Measurements from ENCODE around the gene SUFU. TPM values are rescaled to one million over a fixed set of nuclear protein-coding genes. Genes with fewer than 3 reads are reported as not detected.
"Not testable (repeated sequence)": the region's sequence is repeated elsewhere in the genome, so short reads cannot be mapped to it uniquely, and the experiment has no call there.

Gene SUFU
- polyA plus RNA-seq, 3 donors = 27.3 to 30.3 (median 28.2) TPM

- DNase-seq (ENCODE audit: extremely low read depth in 1 of 11, low read depth in 9 of 11, low spot score in 4 of 11) = no peak
These were observed 32.9 kb upstream of the SUFU start for GRCh38 chr10:102470579-102471546.

GRCh38 chr10:102473445-102474331, 30.1 kb upstream of the SUFU start:
- DNase-seq (ENCODE audit: extremely low read depth in 1 of 11, low read depth in 9 of 11, low spot score in 4 of 11) = no peak

GRCh38 chr10:102475451-102476040, 28.2 kb upstream of the SUFU start:
- no peak for DNase-seq (ENCODE audit: extremely low read depth in 1 of 11, low read depth in 9 of 11, low spot score in 4 of 11)

GRCh38 chr10:102476466-102477141, 27.2 kb upstream of the SUFU start:
- no peak for DNase-seq (ENCODE audit: extremely low read depth in 1 of 11, low read depth in 9 of 11, low spot score in 4 of 11)

- DNase-seq (ENCODE audit: extremely low read depth in 1 of 11, low read depth in 9 of 11, low spot score in 4 of 11) = no peak
These were observed 24.1 kb upstream of the SUFU start for GRCh38 chr10:102479651-102480050.

GRCh38 chr10:102480396-102480795, 23.4 kb upstream of the SUFU start:
- DNase-seq (ENCODE audit: extremely low read depth in 1 of 11, low read depth in 9 of 11, low spot score in 4 of 11) = no peak

GRCh38 chr10:102484021-102484420, 19.8 kb upstream of the SUFU start:
- no peak for DNase-seq (ENCODE audit: extremely low read depth in 1 of 11, low read depth in 9 of 11, low spot score in 4 of 11)

- DNase-seq (ENCODE audit: extremely low read depth in 1 of 11, low read depth in 9 of 11, low spot score in 4 of 11) = no peak
These were observed 18.5 kb upstream of the SUFU start for GRCh38 chr10:102485093-102485784.

GRCh38 chr10:102491136-102491535, 12.6 kb upstream of the SUFU start:
- DNase-seq (ENCODE audit: extremely low read depth in 1 of 11, low read depth in 9 of 11, low spot score in 4 of 11) = no peak

- DNase-seq (ENCODE audit: extremely low read depth in 1 of 11, low read depth in 9 of 11, low spot score in 4 of 11) = no peak
These were observed 11.3 kb upstream of the SUFU start for GRCh38 chr10:102492344-102492939.

- DNase-seq (ENCODE audit: extremely low read depth in 1 of 11, low read depth in 9 of 11, low spot score in 4 of 11) = no peak
These were observed 10.8 kb upstream of the SUFU start for GRCh38 chr10:102492983-102493382.

GRCh38 chr10:102493771-102494170, 10.0 kb upstream of the SUFU start:
- no peak for DNase-seq (ENCODE audit: extremely low read depth in 1 of 11, low read depth in 9 of 11, low spot score in 4 of 11)

- DNase-seq (ENCODE audit: extremely low read depth in 1 of 11, low read depth in 9 of 11, low spot score in 4 of 11) = no peak
These were observed 6.2 kb upstream of the SUFU start for GRCh38 chr10:102497545-102497944.

GRCh38 chr10:102499356-102499755, 4.4 kb upstream of the SUFU start:
- DNase-seq (ENCODE audit: extremely low read depth in 1 of 11, low read depth in 9 of 11, low spot score in 4 of 11) = no peak

- not testable (repeated sequence) for DNase-seq (ENCODE audit: extremely low read depth in 1 of 11, low read depth in 9 of 11, low spot score in 4 of 11)
These were observed 3.1 kb upstream of the SUFU start for GRCh38 chr10:102500686-102501085.

GRCh38 chr10:102501201-102502028, 2.4 kb upstream of the SUFU start:
- peak in 1 of 11 donors; percentile 12 for DNase-seq (ENCODE audit: extremely low read depth in 1 of 11, low read depth in 9 of 11, low spot score in 4 of 11)

GRCh38 chr10:102502029-102502336, 1.8 kb upstream of the SUFU start:
- DNase-seq (ENCODE audit: extremely low read depth in 1 of 11, low read depth in 9 of 11, low spot score in 4 of 11) = peak; percentile 99 to 100 (median 99)
